ENCODE results near the gene POLRMT.

The POLRMT gene

GRCh38 chr19:580274-580835 is 53.0 kb downstream of the POLRMT start:
- 93% methylated on average over 13 of the region's 22 CpGs for WGBS (ENCODE audit: insufficient coverage)
- no peaks in the 10 kb centered on the region for H3K9me3 ChIP-seq (ENCODE audit: control extremely low read depth in 1 of 5, control insufficient read depth in 4 of 5, insufficient read depth in 2 of 5, low read depth in 1 of 5, low read length in 4 of 5)
- H3K27me3 ChIP-seq (replicated peaks in 2 of 5; ENCODE audit: control insufficient read depth in 4 of 5, insufficient read depth in 5 of 5, low read length in 4 of 5), result peaks cover 0 to 5% (median 2%) of the 10 kb centered on the region in 5 experiments
- H3K4me3 ChIP-seq (ENCODE audit: control insufficient read depth in 1 of 7, extremely low read depth in 1 of 7, insufficient read depth in 4 of 7, low read depth in 2 of 7, low read length in 6 of 7), result no peak overlapping the region
- H3K36me3 ChIP-seq (ENCODE audit: control insufficient read depth in 4 of 4, insufficient read depth in 4 of 4, low read length in 3 of 4), result peaks cover 2 to 54% (median 26%) of the 10 kb centered on the region in 4 experiments
- DNase-seq, result no peak
- CTCF ChIA-PET, result interaction anchor here (1.6 kb wide), 1 partner anchor 30 kb away, joined by 4 read pairs; no protein-coding TSS in a partner anchor
- peaks cover 0 to 14% (median 10%) of the 10 kb centered on the region in 4 experiments for H3K4me1 ChIP-seq (ENCODE audit: control extremely low read depth in 1 of 4, control insufficient read depth in 4 of 4, insufficient read depth in 4 of 4, low read length in 3 of 4)
- H3K27ac ChIP-seq (ENCODE audit: insufficient read depth in 1 of 2, low read depth in 1 of 2, low read length in 2 of 2, poor library complexity in 1 of 2, severe bottlenecking in 2 of 2), result no peak overlapping the region
- POLR2A ChIA-PET, result no interaction called here

GRCh38 chr19:579842-580155 is 53.5 kb downstream of the POLRMT start:
- CTCF ChIA-PET, result interaction anchor here (1.6 kb wide), 1 partner anchor 31 kb away, joined by 4 read pairs; no protein-coding TSS in a partner anchor

GRCh38 chr19:579111-579841 is 54.1 kb downstream of the POLRMT start:
- DNase-seq, result no peak
- Histone ChIP-seq H3K9me3 (ENCODE audit: control extremely low read depth in 1 of 5, control insufficient read depth in 4 of 5, insufficient read depth in 2 of 5, low read depth in 1 of 5, low read length in 4 of 5) (no peaks in the 10 kb centered on the region), H3K4me1 (ENCODE audit: control extremely low read depth in 1 of 4, control insufficient read depth in 4 of 4, insufficient read depth in 4 of 4, low read length in 3 of 4) (peaks cover 0 to 24% (median 16%) of the 10 kb centered on the region in 4 experiments), H3K27ac (ENCODE audit: insufficient read depth in 1 of 2, low read depth in 1 of 2, low read length in 2 of 2, poor library complexity in 1 of 2, severe bottlenecking in 2 of 2) (no peak overlapping the region), H3K36me3 (ENCODE audit: control insufficient read depth in 4 of 4, insufficient read depth in 4 of 4, low read length in 3 of 4) (peaks cover 2 to 54% (median 27%) of the 10 kb centered on the region in 4 experiments), H3K27me3 (replicated peaks in 2 of 5; ENCODE audit: control insufficient read depth in 4 of 5, insufficient read depth in 5 of 5, low read length in 4 of 5) (no peaks in the 10 kb centered on the region), H3K4me3 (ENCODE audit: control insufficient read depth in 1 of 7, extremely low read depth in 1 of 7, insufficient read depth in 4 of 7, low read depth in 2 of 7, low read length in 6 of 7) (no peak overlapping the region)
- ChIA-PET CTCF (no interaction called here), POLR2A (no interaction called here)
- 92% methylated on average over 45 of the region's 46 CpGs for WGBS (ENCODE audit: insufficient coverage)

More at GRCh38 chr19:579842-580155, 53.5 kb downstream of the POLRMT start:
- H3K4me1 ChIP-seq (ENCODE audit: control extremely low read depth in 1 of 4, control insufficient read depth in 4 of 4, insufficient read depth in 4 of 4, low read length in 3 of 4), result peaks cover 0 to 20% (median 13%) of the 10 kb centered on the region in 4 experiments
- H3K27ac ChIP-seq (ENCODE audit: insufficient read depth in 1 of 2, low read depth in 1 of 2, low read length in 2 of 2, poor library complexity in 1 of 2, severe bottlenecking in 2 of 2), result no peak overlapping the region
- no peak overlapping the region for H3K4me3 ChIP-seq (ENCODE audit: control insufficient read depth in 1 of 7, extremely low read depth in 1 of 7, insufficient read depth in 4 of 7, low read depth in 2 of 7, low read length in 6 of 7)
- POLR2A ChIA-PET, result no interaction called here
- peaks cover 2 to 54% (median 27%) of the 10 kb centered on the region in 4 experiments for H3K36me3 ChIP-seq (ENCODE audit: control insufficient read depth in 4 of 4, insufficient read depth in 4 of 4, low read length in 3 of 4)
- no peak for DNase-seq
- H3K9me3 ChIP-seq (ENCODE audit: control extremely low read depth in 1 of 5, control insufficient read depth in 4 of 5, insufficient read depth in 2 of 5, low read depth in 1 of 5, low read length in 4 of 5), result no peaks in the 10 kb centered on the region
- WGBS (ENCODE audit: insufficient coverage), result 98% methylated on average over 9 of the region's 11 CpGs
- peaks cover 0 to 3% (median 2%) of the 10 kb centered on the region in 5 experiments for H3K27me3 ChIP-seq (replicated peaks in 2 of 5; ENCODE audit: control insufficient read depth in 4 of 5, insufficient read depth in 5 of 5, low read length in 4 of 5)

- ChIA-PET CTCF (interaction anchor here (1.6 kb wide), 1 partner anchor 102 kb away, joined by 3 read pairs; no protein-coding TSS in a partner anchor), POLR2A (no interaction called here)
- Histone ChIP-seq H3K27me3 (replicated peaks in 2 of 5; ENCODE audit: control insufficient read depth in 4 of 5, insufficient read depth in 5 of 5, low read length in 4 of 5) (no peaks in the 10 kb centered on the region), H3K4me1 (ENCODE audit: control extremely low read depth in 1 of 4, control insufficient read depth in 4 of 4, insufficient read depth in 4 of 4, low read length in 3 of 4) (peaks cover 0 to 34% (median 28%) of the 10 kb centered on the region in 4 experiments), H3K4me3 (ENCODE audit: control insufficient read depth in 1 of 7, extremely low read depth in 1 of 7, insufficient read depth in 4 of 7, low read depth in 2 of 7, low read length in 6 of 7) (no peak overlapping the region), H3K9me3 (ENCODE audit: control extremely low read depth in 1 of 5, control insufficient read depth in 4 of 5, insufficient read depth in 2 of 5, low read depth in 1 of 5, low read length in 4 of 5) (no peaks in the 10 kb centered on the region), H3K36me3 (ENCODE audit: control insufficient read depth in 4 of 4, insufficient read depth in 4 of 4, low read length in 3 of 4) (peaks cover 2 to 44% (median 23%) of the 10 kb centered on the region in 4 experiments), H3K27ac (ENCODE audit: insufficient read depth in 1 of 2, low read depth in 1 of 2, low read length in 2 of 2, poor library complexity in 1 of 2, severe bottlenecking in 2 of 2) (no peak overlapping the region)
- WGBS (ENCODE audit: insufficient coverage), result 97% methylated on average over 52 of the region's 66 CpGs
- no peak for DNase-seq
These were observed 55.6 kb downstream of the POLRMT start for GRCh38 chr19:577439-578392.

GRCh38 chr19:576768-577438 is 56.4 kb downstream of the POLRMT start:
- no peaks in the 10 kb centered on the region for H3K9me3 ChIP-seq (ENCODE audit: control extremely low read depth in 1 of 5, control insufficient read depth in 4 of 5, insufficient read depth in 2 of 5, low read depth in 1 of 5, low read length in 4 of 5)
- H3K4me3 ChIP-seq (ENCODE audit: control insufficient read depth in 1 of 7, extremely low read depth in 1 of 7, insufficient read depth in 4 of 7, low read depth in 2 of 7, low read length in 6 of 7), result no peak overlapping the region
- CTCF ChIA-PET, result interaction anchor here (1.6 to 3.5 kb wide), 2 partner anchors 9 to 103 kb away, joined by 3 to 28 read pairs; no protein-coding TSS in a partner anchor
- no peaks in the 10 kb centered on the region for H3K27me3 ChIP-seq (replicated peaks in 2 of 5; ENCODE audit: control insufficient read depth in 4 of 5, insufficient read depth in 5 of 5, low read length in 4 of 5)
- WGBS (ENCODE audit: insufficient coverage), result 91% methylated on average over 15 of the region's 28 CpGs
- no peak for DNase-seq
- peaks cover under 1 to 40% (median 19%) of the 10 kb centered on the region in 4 experiments for H3K36me3 ChIP-seq (ENCODE audit: control insufficient read depth in 4 of 4, insufficient read depth in 4 of 4, low read length in 3 of 4)
- no peak overlapping the region for H3K27ac ChIP-seq (ENCODE audit: insufficient read depth in 1 of 2, low read depth in 1 of 2, low read length in 2 of 2, poor library complexity in 1 of 2, severe bottlenecking in 2 of 2)
- H3K4me1 ChIP-seq (ENCODE audit: control extremely low read depth in 1 of 4, control insufficient read depth in 4 of 4, insufficient read depth in 4 of 4, low read length in 3 of 4), result peaks cover 0 to 35% (median 28%) of the 10 kb centered on the region in 4 experiments
- POLR2A ChIA-PET, result no interaction called here
